ENCODE results near the gene TTC7B. TPM values are rescaled to one million over a fixed set of nuclear protein-coding genes. Genes with fewer than 3 reads are reported as not detected.

TTC7B gene
- total and polyA plus RNA-seq, 2 experiments from 2014 or later: 7.9 to 28.6 TPM

DNA sequence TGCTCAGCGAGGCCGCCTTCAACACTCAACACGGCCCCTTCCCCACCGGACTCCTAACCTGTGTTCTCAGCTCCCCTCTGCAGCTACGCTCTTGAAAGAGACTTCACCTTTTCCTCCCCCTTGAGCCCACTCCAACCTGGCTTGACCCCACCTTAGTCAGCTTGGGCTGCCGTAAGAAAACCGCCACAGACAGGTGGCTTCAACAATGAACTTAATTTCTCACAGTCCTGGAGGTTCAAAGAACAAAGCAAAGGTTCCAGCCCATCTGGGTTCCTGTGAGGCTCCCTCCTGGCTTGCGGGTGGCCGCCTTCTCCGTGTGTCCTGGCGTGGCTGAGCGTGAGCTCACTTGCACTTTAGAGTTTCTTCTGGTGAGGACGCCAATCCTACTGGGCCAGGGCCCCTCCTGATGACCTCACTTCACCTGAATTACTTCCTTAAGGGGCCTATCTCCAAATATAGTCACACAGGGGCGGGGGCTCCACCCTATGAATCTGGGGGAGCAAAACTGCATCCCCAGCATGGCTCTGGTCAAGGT lies 280.6 kb downstream of the TTC7B start:
- Histone ChIP-seq H3K9me2 (ENCODE audit: insufficient read depth) (no peaks in the 10 kb centered on the region), H3K4me2 (no peak overlapping the region), H3K4me1 (ENCODE audit: insufficient read depth) (no peaks in the 10 kb centered on the region), H3F3A (replicated peaks; ENCODE audit: low read depth) (no peaks in the 10 kb centered on the region), H3K4me3 (no peak overlapping the region), H3K79me2 (replicated peaks; ENCODE audit: insufficient read depth) (no peaks in the 10 kb centered on the region), H4K20me1 (replicated peaks; ENCODE audit: insufficient read depth) (no peaks in the 10 kb centered on the region), H3K27me3 (ENCODE audit: insufficient read depth) (no peaks in the 10 kb centered on the region), H3K27ac (ENCODE audit: low read depth) (no peak overlapping the region), H2AFZ (no peak overlapping the region), H3K36me3 (ENCODE audit: insufficient read depth) (no peaks in the 10 kb centered on the region)
- H3K27ac Mint-ChIP-seq: no peak overlapping the region; the same call in 1 of the 2 replicates
- ATAC-seq (no peak), DNase-seq (ENCODE audit: low spot score) (no peak)
- H3K4me3 Mint-ChIP-seq: no peak overlapping the region
- H3K9me3 Mint-ChIP-seq: no peaks in the 10 kb centered on the region
- peaks cover 21% of the 10 kb centered on the region for H3K4me1 Mint-ChIP-seq
- TF ChIP-seq, protein P1, sequence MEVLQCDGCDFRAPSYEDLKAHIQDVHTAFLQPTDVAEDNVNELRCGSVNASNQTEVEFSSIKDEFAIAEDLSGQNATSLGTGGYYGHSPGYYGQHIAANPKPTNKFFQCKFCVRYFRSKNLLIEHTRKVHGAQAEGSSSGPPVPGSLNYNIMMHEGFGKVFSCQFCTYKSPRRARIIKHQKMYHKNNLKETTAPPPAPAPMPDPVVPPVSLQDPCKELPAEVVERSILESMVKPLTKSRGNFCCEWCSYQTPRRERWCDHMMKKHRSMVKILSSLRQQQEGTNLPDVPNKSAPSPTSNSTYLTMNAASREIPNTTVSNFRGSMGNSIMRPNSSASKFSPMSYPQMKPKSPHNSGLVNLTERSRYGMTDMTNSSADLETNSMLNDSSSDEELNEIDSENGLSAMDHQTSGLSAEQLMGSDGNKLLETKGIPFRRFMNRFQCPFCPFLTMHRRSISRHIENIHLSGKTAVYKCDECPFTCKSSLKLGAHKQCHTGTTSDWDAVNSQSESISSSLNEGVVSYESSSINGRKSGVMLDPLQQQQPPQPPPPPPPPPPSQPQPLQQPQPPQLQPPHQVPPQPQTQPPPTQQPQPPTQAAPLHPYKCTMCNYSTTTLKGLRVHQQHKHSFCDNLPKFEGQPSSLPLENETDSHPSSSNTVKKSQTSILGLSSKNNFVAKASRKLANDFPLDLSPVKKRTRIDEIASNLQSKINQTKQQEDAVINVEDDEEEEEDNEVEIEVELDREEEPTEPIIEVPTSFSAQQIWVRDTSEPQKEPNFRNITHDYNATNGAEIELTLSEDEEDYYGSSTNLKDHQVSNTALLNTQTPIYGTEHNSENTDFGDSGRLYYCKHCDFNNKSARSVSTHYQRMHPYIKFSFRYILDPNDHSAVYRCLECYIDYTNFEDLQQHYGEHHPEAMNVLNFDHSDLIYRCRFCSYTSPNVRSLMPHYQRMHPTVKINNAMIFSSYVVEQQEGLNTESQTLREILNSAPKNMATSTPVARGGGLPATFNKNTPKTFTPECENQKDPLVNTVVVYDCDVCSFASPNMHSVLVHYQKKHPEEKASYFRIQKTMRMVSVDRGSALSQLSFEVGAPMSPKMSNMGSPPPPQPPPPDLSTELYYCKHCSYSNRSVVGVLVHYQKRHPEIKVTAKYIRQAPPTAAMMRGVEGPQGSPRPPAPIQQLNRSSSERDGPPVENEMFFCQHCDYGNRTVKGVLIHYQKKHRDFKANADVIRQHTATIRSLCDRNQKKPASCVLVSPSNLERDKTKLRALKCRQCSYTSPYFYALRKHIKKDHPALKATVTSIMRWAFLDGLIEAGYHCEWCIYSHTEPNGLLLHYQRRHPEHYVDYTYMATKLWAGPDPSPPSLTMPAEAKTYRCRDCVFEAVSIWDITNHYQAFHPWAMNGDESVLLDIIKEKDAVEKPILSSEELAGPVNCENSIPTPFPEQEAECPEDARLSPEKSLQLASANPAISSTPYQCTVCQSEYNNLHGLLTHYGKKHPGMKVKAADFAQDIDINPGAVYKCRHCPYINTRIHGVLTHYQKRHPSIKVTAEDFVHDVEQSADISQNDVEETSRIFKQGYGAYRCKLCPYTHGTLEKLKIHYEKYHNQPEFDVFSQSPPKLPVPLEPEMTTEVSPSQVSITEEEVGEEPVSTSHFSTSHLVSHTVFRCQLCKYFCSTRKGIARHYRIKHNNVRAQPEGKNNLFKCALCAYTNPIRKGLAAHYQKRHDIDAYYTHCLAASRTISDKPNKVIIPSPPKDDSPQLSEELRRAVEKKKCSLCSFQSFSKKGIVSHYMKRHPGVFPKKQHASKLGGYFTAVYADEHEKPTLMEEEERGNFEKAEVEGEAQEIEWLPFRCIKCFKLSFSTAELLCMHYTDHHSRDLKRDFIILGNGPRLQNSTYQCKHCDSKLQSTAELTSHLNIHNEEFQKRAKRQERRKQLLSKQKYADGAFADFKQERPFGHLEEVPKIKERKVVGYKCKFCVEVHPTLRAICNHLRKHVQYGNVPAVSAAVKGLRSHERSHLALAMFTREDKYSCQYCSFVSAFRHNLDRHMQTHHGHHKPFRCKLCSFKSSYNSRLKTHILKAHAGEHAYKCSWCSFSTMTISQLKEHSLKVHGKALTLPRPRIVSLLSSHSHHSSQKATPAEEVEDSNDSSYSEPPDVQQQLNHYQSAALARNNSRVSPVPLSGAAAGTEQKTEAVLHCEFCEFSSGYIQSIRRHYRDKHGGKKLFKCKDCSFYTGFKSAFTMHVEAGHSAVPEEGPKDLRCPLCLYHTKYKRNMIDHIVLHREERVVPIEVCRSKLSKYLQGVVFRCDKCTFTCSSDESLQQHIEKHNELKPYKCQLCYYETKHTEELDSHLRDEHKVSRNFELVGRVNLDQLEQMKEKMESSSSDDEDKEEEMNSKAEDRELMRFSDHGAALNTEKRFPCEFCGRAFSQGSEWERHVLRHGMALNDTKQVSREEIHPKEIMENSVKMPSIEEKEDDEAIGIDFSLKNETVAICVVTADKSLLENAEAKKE (CRISPR knock-in tag; IDR thresholded peaks at IDR 0.05): no peak
- TF ChIP-seq JUNB (IDR thresholded peaks at IDR 0.05; ENCODE audit: unreplicated experiment): no peak
- TF ChIP-seq CREB1 (CRISPR knock-in tag; IDR thresholded peaks at IDR 0.05; ENCODE audit: low read depth): no peak
- TF ChIP-seq, protein P2, sequence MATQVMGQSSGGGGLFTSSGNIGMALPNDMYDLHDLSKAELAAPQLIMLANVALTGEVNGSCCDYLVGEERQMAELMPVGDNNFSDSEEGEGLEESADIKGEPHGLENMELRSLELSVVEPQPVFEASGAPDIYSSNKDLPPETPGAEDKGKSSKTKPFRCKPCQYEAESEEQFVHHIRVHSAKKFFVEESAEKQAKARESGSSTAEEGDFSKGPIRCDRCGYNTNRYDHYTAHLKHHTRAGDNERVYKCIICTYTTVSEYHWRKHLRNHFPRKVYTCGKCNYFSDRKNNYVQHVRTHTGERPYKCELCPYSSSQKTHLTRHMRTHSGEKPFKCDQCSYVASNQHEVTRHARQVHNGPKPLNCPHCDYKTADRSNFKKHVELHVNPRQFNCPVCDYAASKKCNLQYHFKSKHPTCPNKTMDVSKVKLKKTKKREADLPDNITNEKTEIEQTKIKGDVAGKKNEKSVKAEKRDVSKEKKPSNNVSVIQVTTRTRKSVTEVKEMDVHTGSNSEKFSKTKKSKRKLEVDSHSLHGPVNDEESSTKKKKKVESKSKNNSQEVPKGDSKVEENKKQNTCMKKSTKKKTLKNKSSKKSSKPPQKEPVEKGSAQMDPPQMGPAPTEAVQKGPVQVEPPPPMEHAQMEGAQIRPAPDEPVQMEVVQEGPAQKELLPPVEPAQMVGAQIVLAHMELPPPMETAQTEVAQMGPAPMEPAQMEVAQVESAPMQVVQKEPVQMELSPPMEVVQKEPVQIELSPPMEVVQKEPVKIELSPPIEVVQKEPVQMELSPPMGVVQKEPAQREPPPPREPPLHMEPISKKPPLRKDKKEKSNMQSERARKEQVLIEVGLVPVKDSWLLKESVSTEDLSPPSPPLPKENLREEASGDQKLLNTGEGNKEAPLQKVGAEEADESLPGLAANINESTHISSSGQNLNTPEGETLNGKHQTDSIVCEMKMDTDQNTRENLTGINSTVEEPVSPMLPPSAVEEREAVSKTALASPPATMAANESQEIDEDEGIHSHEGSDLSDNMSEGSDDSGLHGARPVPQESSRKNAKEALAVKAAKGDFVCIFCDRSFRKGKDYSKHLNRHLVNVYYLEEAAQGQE (IDR thresholded peaks at IDR 0.05; ENCODE audit: unreplicated experiment): no peak
- TF ChIP-seq, protein P3, sequence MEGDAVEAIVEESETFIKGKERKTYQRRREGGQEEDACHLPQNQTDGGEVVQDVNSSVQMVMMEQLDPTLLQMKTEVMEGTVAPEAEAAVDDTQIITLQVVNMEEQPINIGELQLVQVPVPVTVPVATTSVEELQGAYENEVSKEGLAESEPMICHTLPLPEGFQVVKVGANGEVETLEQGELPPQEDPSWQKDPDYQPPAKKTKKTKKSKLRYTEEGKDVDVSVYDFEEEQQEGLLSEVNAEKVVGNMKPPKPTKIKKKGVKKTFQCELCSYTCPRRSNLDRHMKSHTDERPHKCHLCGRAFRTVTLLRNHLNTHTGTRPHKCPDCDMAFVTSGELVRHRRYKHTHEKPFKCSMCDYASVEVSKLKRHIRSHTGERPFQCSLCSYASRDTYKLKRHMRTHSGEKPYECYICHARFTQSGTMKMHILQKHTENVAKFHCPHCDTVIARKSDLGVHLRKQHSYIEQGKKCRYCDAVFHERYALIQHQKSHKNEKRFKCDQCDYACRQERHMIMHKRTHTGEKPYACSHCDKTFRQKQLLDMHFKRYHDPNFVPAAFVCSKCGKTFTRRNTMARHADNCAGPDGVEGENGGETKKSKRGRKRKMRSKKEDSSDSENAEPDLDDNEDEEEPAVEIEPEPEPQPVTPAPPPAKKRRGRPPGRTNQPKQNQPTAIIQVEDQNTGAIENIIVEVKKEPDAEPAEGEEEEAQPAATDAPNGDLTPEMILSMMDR (conservative IDR thresholded peaks at IDR 0.05; ENCODE audit: low read depth in 2 of 2): no peak
- TF ChIP-seq NANOG (IDR thresholded peaks at IDR 0.05; ENCODE audit: borderline replicate concordance): no peak
- TF ChIP-seq, protein P4, sequence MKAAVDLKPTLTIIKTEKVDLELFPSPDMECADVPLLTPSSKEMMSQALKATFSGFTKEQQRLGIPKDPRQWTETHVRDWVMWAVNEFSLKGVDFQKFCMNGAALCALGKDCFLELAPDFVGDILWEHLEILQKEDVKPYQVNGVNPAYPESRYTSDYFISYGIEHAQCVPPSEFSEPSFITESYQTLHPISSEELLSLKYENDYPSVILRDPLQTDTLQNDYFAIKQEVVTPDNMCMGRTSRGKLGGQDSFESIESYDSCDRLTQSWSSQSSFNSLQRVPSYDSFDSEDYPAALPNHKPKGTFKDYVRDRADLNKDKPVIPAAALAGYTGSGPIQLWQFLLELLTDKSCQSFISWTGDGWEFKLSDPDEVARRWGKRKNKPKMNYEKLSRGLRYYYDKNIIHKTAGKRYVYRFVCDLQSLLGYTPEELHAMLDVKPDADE (IDR thresholded peaks at IDR 0.05): no peak
- TF ChIP-seq EZH2 (IDR thresholded peaks at IDR 0.05; ENCODE audit: low read depth, unreplicated experiment): no peak
- TF ChIP-seq ZNF114 (CRISPR knock-in tag; IDR thresholded peaks at IDR 0.05): no peak
- TF ChIP-seq STAT1 (IDR thresholded peaks at IDR 0.05; ENCODE audit: unreplicated experiment): no peak
- TF ChIP-seq EZH2phosphoT487 (IDR thresholded peaks at IDR 0.05; ENCODE audit: unreplicated experiment): no peak
- no peak for TF ChIP-seq ZNF331 (CRISPR knock-in tag; IDR thresholded peaks at IDR 0.05; ENCODE audit: low read depth)
- TF ChIP-seq POLR2AphosphoS5 (IDR thresholded peaks at IDR 0.05; ENCODE audit: low read depth): no peak
- H3K36me3 Mint-ChIP-seq (ENCODE audit: low read depth): no peaks in the 10 kb centered on the region
- H3K27me3 Mint-ChIP-seq (ENCODE audit: insufficient read depth, low read depth, poor library complexity): peaks cover 13% of the 10 kb centered on the region

Measured in GM23338 (cell line).